Loucy (cell line): ENCODE data around the gene COL20A1.

Source experiments
- CTCF ChIP-seq: fragments of 200-600 bp; sonication (generic); conservative IDR thresholded peaks from 2 replicates; pipeline ENCODE4 v1.5.1; 2014; ENCODE audit warnings: mild to moderate bottlenecking, antibody characterized with exemption, low read length
- EZH2phosphoT487 ChIP-seq: fragments of 200-600 bp; IDR thresholded peaks from 2 replicates; pipeline ENCODE4 v1.6.1; 2018; ENCODE audit warnings: antibody characterized with exemption, mild to moderate bottlenecking, moderate library complexity, borderline replicate concordance

GRCh38 chr20:63301671-63302070, 8.7 kb downstream of the COL20A1 start:
- no peak for TF ChIP-seq CTCF
- no peak for TF ChIP-seq EZH2phosphoT487
